HG03457 (cell line): Measurements from ENCODE around the gene EIF4B.
"Not testable (repeated sequence)": the region's sequence is repeated elsewhere in the genome, so short reads cannot be mapped to it uniquely, and the experiment has no call there.

Experiments used
- ATAC-seq: cut with Tn5 transposase; IDR thresholded peaks from one replicate; pipeline ENCODE4 v1.9.1; 2021; ENCODE audit warnings: moderate number of reproducible peaks; ENCODE audit not compliant: unreplicated experiment

EIF4B gene

GRCh38 chr12:52992699-52993557 is 13.3 kb upstream of the EIF4B start:
- no peak for ATAC-seq

- no peak for ATAC-seq
These were observed 12.7 kb upstream of the EIF4B start for GRCh38 chr12:52993558-52993869.

- no peak for ATAC-seq
These were observed 2.1 kb upstream of the EIF4B start for GRCh38 chr12:53004178-53004577.

GRCh38 chr12:53004582-53004981 is 1.7 kb upstream of the EIF4B start:
- no peak for ATAC-seq

GRCh38 chr12:53005215-53005985 is 856 bp upstream of the EIF4B start:
- ATAC-seq, result no peak

- peak; percentile 21 for ATAC-seq
These were observed 604 bp downstream of the EIF4B start for GRCh38 chr12:53006810-53007309.

GRCh38 chr12:53007343-53007742 is 1.1 kb downstream of the EIF4B start:
- ATAC-seq, result no peak

- not testable (repeated sequence) for ATAC-seq
These were observed 2.5 kb downstream of the EIF4B start for GRCh38 chr12:53008760-53009159.

- ATAC-seq, result no peak
These were observed 4.7 kb downstream of the EIF4B start for GRCh38 chr12:53010955-53011354.

GRCh38 chr12:53011889-53012288 is 5.6 kb downstream of the EIF4B start:
- ATAC-seq, result no peak

GRCh38 chr12:53012928-53013327 is 6.7 kb downstream of the EIF4B start:
- ATAC-seq, result no peak

GRCh38 chr12:53014709-53015108 is 8.5 kb downstream of the EIF4B start:
- no peak for ATAC-seq

- ATAC-seq, result no peak
These were observed 19.0 kb downstream of the EIF4B start for GRCh38 chr12:53025250-53025649.

GRCh38 chr12:53027014-53027413 is 20.8 kb downstream of the EIF4B start:
- not testable (repeated sequence) for ATAC-seq

- no peak for ATAC-seq
These were observed 25.4 kb downstream of the EIF4B start for GRCh38 chr12:53031616-53032015.

GRCh38 chr12:53033832-53034231 is 27.6 kb downstream of the EIF4B start:
- not testable (repeated sequence) for ATAC-seq

- no peak for ATAC-seq
These were observed 28.2 kb downstream of the EIF4B start for GRCh38 chr12:53034459-53034858.

- ATAC-seq, result no peak
These were observed 30.5 kb downstream of the EIF4B start for GRCh38 chr12:53036802-53037201.

- ATAC-seq, result no peak
These were observed 33.6 kb downstream of the EIF4B start for GRCh38 chr12:53039851-53040250.

GRCh38 chr12:53042607-53043454 is 36.6 kb downstream of the EIF4B start:
- ATAC-seq, result no peak

- ATAC-seq, result no peak
These were observed 37.9 kb downstream of the EIF4B start for GRCh38 chr12:53044052-53044581.
